GM18517 (cell line): ENCODE data around the gene SARS2.
A peak's percentile ranks its signal among the peaks of the same experiment; 100 is the strongest.
"Not testable (repeated sequence)": the region's sequence is repeated elsewhere in the genome, so short reads cannot be mapped to it uniquely, and the experiment has no call there.

Experiments
- ATAC-seq: cut with Tn5 transposase; IDR thresholded peaks from one replicate; pipeline ENCODE4 v1.9.1; 2021; ENCODE audit warnings: mild to moderate bottlenecking, moderate library complexity; ENCODE audit not compliant: unreplicated experiment

Gene SARS2

GRCh38 chr19:38894968-38895367 lies 35.6 kb downstream of the SARS2 start:
- no peak for ATAC-seq

- ATAC-seq, result no peak
Observed at GRCh38 chr19:38893341-38893771, 37.2 kb downstream of the SARS2 start.

- ATAC-seq, result no peak
Observed at GRCh38 chr19:38892841-38893240, 37.7 kb downstream of the SARS2 start.

- ATAC-seq, result no peak
Observed at GRCh38 chr19:38891771-38892170, 38.8 kb downstream of the SARS2 start.

GRCh38 chr19:38890686-38891085 lies 39.9 kb downstream of the SARS2 start:
- ATAC-seq, result no peak

- no peak for ATAC-seq
Observed at GRCh38 chr19:38889803-38890202, 40.8 kb downstream of the SARS2 start.

- ATAC-seq, result no peak
Observed at GRCh38 chr19:38888876-38889275, 41.7 kb downstream of the SARS2 start.

GRCh38 chr19:38884691-38885090 lies 45.9 kb downstream of the SARS2 start:
- ATAC-seq, result not testable (repeated sequence)

GRCh38 chr19:38883286-38883685 lies 47.3 kb downstream of the SARS2 start:
- no peak for ATAC-seq

- ATAC-seq, result no peak
Observed at GRCh38 chr19:38880882-38881609, 49.5 kb downstream of the SARS2 start.

- ATAC-seq, result no peak
Observed at GRCh38 chr19:38880076-38880881, 50.3 kb downstream of the SARS2 start.

- ATAC-seq, result no peak
Observed at GRCh38 chr19:38879400-38879751, 51.2 kb downstream of the SARS2 start.

- ATAC-seq, result no peak
Observed at GRCh38 chr19:38878575-38879399, 51.8 kb downstream of the SARS2 start.

GRCh38 chr19:38877781-38878574 lies 52.6 kb downstream of the SARS2 start, which contains the start of gene RINL:
Gene RINL, minus strand, starts transcription at chr19:38878275. Its CDS starts 1,533 bp downstream, at chr19:38876742.
- no peak for ATAC-seq

GRCh38 chr19:38875656-38876395 lies 54.7 kb downstream of the SARS2 start:
- ATAC-seq, result no peak

GRCh38 chr19:38873400-38873799 lies 57.2 kb downstream of the SARS2 start:
- ATAC-seq, result not testable (repeated sequence)

- no peak for ATAC-seq
Observed at GRCh38 chr19:38870612-38871011, 60.0 kb downstream of the SARS2 start.

GRCh38 chr19:38869836-38870607 lies 60.5 kb downstream of the SARS2 start:
- ATAC-seq, result peak; percentile 60
